ENCODE results near the gene CD2BP2. TPM values are rescaled to one million over a fixed set of nuclear protein-coding genes. Genes with fewer than 3 reads are reported as not detected.

Gene CD2BP2
- 65.1 and 67.4 TPM in 2 replicates for total RNA-seq
- long read RNA-seq, transcript CD2BP2-203 (6 exons, 1,417 nt) = minor isoform, 7 of 117 reads
- long read RNA-seq, transcript CD2BP2-201 (7 exons, 3,421 nt) = major isoform, 92 of 117 reads
- long read RNA-seq, partial matches to known transcripts = 1 of 117 reads
- long read RNA-seq, other reads (novel, unspliced or antisense) = 17 of 117 reads

DNA sequence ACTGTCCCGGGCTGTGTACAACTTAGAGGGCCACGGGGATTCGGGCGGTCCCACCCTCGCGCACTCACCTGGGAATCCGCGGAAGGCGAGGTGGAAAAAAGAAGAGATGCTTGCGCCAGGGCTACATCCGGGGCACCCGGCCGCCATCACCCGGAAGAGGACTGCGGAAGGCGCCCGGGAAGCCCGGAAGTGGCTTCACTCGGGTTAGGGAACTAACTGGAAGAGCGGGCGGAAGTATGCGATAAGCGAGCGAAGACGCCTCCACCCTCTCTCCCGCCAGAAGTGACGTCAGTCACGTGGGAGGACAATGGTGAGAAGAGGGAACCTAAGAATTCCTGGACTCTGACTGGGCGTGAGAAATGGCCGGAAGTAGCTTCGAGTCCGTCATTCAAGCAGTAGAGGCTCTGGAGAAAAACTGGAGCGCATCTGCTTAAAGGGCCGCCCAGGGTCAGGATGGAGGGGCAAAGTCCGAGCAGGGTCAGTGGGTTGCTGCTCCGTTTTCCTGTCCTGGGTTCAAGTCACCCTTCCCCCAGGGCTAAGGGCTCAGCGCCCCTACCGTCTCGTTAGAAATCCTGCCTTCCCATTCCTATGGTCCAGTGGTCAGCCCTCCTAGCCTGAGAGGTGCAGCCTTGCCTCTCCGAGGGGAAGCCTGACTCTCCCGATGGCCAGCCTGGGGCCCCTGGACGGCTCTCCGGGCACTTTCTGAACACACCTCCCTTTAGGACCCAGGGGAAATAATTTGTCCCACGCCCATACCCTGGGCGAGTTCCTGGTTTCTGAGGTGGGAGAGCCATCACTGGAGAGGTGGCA is at the start of gene CD2BP2:
TSS of gene CD2BP2 (minus strand) at position 165 of the 810 bp plus-strand sequence. CDS start 627 bp downstream, outside the sequence.
- peaks cover 28% of the 10 kb centered on the region for H3K36me3 Mint-ChIP-seq (ENCODE audit: unreplicated experiment)
- H3K27ac Mint-ChIP-seq (ENCODE audit: unreplicated experiment) = peak within 1 kb of the TSS; percentile 100
- TF ChIP-seq CTCF (IDR thresholded peaks at IDR 0.05) = peak; percentile 20
- H3K9me3 Mint-ChIP-seq (ENCODE audit: unreplicated experiment) = no peaks in the 10 kb centered on the region
- DNase-seq (ENCODE audit: extremely low spot score, unreplicated experiment) = peak; percentile 97
- peak within 1 kb of the TSS; percentile 91 for H3K4me3 Mint-ChIP-seq (ENCODE audit: unreplicated experiment)
- peaks cover 23% of the 10 kb centered on the region for H3K4me1 Mint-ChIP-seq (ENCODE audit: unreplicated experiment)
- H3K27me3 Mint-ChIP-seq (ENCODE audit: unreplicated experiment) = no peaks in the 10 kb centered on the region

GRCh38 chr16:30401768-30402425 is 46.8 kb upstream of the CD2BP2 start:
- Mint-ChIP-seq H3K4me3 (ENCODE audit: unreplicated experiment) (peak overlapping the region; percentile 84), H3K27ac (ENCODE audit: unreplicated experiment) (peak overlapping the region; percentile 78), H3K27me3 (ENCODE audit: unreplicated experiment) (no peaks in the 10 kb centered on the region), H3K4me1 (ENCODE audit: unreplicated experiment) (peaks cover 20% of the 10 kb centered on the region), H3K9me3 (ENCODE audit: unreplicated experiment) (no peaks in the 10 kb centered on the region), H3K36me3 (ENCODE audit: unreplicated experiment) (no peaks in the 10 kb centered on the region)
- TF ChIP-seq CTCF (IDR thresholded peaks at IDR 0.05) = no peak
- DNase-seq (ENCODE audit: extremely low spot score, unreplicated experiment) = no peak

DNA sequence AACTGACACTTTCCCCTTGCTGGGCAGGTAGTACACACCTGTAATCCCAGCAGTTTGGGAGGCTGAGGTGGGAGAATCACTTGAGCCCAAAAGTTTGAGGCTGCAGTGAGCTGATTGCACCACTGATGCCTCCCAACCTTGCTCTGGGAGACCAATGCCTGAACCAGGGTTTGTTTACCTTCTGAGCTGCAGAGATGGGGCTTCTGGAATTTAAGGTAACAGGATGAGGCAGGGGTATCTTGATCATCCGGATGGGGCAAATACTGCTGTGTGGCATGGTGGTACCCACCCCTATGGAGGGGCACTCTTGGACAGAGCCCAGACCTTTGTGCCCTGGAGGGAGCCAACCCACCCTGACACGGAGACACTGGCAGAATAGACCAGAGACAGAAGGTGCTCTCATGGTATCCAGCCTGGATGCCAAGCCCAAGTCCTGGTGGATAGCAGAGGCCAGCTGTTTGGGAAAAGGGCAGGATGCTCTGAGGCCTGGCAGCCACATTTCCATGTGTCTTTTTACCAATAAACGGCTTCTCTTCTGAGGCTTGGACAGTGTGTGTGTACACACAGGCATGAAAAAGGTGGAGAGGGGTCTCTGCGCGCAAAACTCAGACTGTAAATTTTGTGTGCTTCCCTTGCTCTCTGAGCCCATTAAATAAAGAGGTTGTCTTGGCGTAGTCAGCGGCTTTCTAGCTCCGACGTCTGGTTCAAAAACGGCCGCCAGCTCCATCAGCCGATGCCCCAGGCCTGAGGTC is 44.5 kb upstream of the CD2BP2 start:
- no peak for TF ChIP-seq CTCF (IDR thresholded peaks at IDR 0.05)
- Mint-ChIP-seq H3K27ac (ENCODE audit: unreplicated experiment) (peak overlapping the region; percentile 95), H3K27me3 (ENCODE audit: unreplicated experiment) (no peaks in the 10 kb centered on the region), H3K9me3 (ENCODE audit: unreplicated experiment) (no peaks in the 10 kb centered on the region), H3K4me3 (ENCODE audit: unreplicated experiment) (peak overlapping the region; percentile 84), H3K4me1 (ENCODE audit: unreplicated experiment) (peaks cover 27% of the 10 kb centered on the region), H3K36me3 (ENCODE audit: unreplicated experiment) (no peaks in the 10 kb centered on the region)
- DNase-seq (ENCODE audit: extremely low spot score, unreplicated experiment) = no peak

DNA sequence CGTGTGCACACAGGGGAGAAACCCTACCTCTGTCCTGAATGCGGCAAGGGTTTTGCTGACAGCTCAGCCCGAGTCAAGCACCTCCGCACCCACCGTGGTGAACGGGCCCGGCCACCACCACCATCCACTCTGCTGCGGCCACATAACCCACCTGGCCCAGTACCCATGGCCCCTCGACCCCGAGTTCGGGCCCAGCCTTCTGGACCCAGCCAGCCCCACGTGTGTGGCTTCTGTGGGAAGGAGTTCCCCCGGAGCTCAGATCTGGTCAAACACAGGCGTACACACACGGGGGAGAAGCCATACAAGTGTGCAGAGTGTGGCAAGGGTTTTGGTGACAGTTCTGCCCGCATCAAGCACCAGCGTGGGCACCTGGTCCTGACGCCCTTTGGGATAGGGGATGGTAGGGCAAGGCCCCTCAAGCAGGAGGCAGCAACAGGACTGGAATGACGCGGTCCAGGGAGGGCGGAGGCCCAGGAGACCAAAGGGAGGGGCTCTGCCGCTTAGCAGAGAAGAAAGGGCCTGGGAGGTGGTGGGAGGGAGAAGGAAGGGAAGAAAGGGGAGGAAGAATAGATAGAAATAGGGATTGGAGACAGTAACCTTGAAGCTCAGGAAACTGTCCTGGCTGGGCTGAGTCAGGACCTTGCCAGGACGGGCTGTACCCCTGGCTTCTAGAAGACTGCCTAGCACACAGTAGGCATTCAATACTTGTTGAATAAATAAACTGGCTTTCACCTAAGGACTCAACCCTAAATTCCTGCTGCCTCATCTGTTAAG is 43.7 kb upstream of the CD2BP2 start:
- H3K4me3 Mint-ChIP-seq (ENCODE audit: unreplicated experiment) = no peak overlapping the region
- no peaks in the 10 kb centered on the region for H3K9me3 Mint-ChIP-seq (ENCODE audit: unreplicated experiment)
- H3K27ac Mint-ChIP-seq (ENCODE audit: unreplicated experiment) = peak overlapping the region; percentile 41
- H3K27me3 Mint-ChIP-seq (ENCODE audit: unreplicated experiment) = no peaks in the 10 kb centered on the region
- no peak for TF ChIP-seq CTCF (IDR thresholded peaks at IDR 0.05)
- H3K4me1 Mint-ChIP-seq (ENCODE audit: unreplicated experiment) = peaks cover 35% of the 10 kb centered on the region
- DNase-seq (ENCODE audit: extremely low spot score, unreplicated experiment) = no peak
- H3K36me3 Mint-ChIP-seq (ENCODE audit: unreplicated experiment) = no peaks in the 10 kb centered on the region
